Measurements from ENCODE around the gene CAV1.

- TF ChIP-seq ZSCAN29 (CRISPR knock-in tag; conservative IDR thresholded peaks at IDR 0.05) (no peak), TERF1 (CRISPR knock-in tag; IDR thresholded peaks at IDR 0.05) (no peak), IRX3 (CRISPR knock-in tag; IDR thresholded peaks at IDR 0.05; ENCODE audit: borderline replicate concordance, low read depth) (no peak), KAT2B (IDR thresholded peaks at IDR 0.05; ENCODE audit: borderline replicate concordance, low read depth, low read length) (no peak), EP300 (IDR thresholded peaks at IDR 0.05; ENCODE audit: low read depth in 2 of 2, low read length in 2 of 2) (no peak), EP300 (CRISPR knock-in tag; IDR thresholded peaks at IDR 0.05; ENCODE audit: borderline replicate concordance) (no peak), SP2 (CRISPR knock-in tag; IDR thresholded peaks at IDR 0.05) (no peak), ZNF232 (CRISPR knock-in tag; IDR thresholded peaks at IDR 0.05; ENCODE audit: borderline replicate concordance) (no peak), CTCF (CRISPR knock-in tag; IDR thresholded peaks at IDR 0.05) (no peak), POLR2AphosphoS5 (IDR thresholded peaks at IDR 0.05; ENCODE audit: low read depth, low read length) (no peak)
Observed at GRCh38 chr7:116575853-116576252, 51.0 kb downstream of the CAV1 start.

All from HepG2 (cell line).